NCI-H446 treated with DMSO at 0.1 percent for 48 hours (cell line): ENCODE results near the gene ADCK2.
A peak's percentile ranks its signal among the peaks of the same experiment; 100 is the strongest.
"Not testable (repeated sequence)": the region's sequence is repeated elsewhere in the genome, so short reads cannot be mapped to it uniquely, and the experiment has no call there.

ENCODE experiments used
- DNase-seq: peaks from one replicate; lab custom pipeline; 2025; lab: John Stamatoyannopoulos, UW

Gene ADCK2

GRCh38 chr7:140645166-140645900, 27.4 kb upstream of the ADCK2 start:
- no peak for DNase-seq

- DNase-seq, result peak; percentile 43
Observed at GRCh38 chr7:140646931-140647647, 25.7 kb upstream of the ADCK2 start.

GRCh38 chr7:140649556-140650205, 23.1 kb upstream of the ADCK2 start:
- no peak for DNase-seq

DNA sequence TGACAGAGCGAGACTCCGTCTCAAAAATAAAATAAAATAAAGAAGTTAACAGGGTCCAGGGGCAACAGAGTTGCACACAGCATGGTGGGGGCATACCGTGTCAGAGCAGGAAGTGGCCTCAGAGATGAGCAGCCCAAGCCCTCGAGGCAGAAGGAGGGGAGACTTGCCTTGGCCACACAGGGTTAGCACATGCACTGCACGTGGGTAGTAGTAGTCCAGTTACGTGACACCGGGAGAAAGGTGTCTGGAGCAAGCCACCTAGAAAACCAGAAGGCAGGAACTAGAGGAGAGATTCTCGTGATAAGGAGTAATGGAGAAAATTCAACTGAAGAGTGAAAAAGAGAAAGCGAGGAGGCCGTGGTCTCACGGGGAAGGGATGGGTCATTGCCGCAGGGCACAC, 22.4 kb upstream of the ADCK2 start:
- DNase-seq, result no peak

GRCh38 chr7:140653319-140654108, 19.2 kb upstream of the ADCK2 start:
- DNase-seq, result peak; percentile 60

DNA sequence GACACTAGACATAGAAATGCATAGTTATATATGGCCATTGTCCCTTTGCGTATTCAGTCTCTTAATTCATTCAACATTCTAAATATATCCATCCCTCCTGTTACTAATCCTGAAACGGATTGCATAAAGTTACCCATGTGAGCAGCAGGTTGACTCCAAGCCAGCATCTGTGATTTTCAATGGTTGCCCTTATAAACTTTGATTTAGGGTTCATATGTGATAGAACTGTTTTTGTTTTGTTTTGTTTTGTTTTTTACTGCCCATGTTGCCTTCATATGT, 18.7 kb upstream of the ADCK2 start:
- DNase-seq, result no peak

GRCh38 chr7:140654661-140655060, 18.1 kb upstream of the ADCK2 start:
- DNase-seq, result no peak

- DNase-seq, result no peak
Observed at GRCh38 chr7:140655511-140656408, 17.0 kb upstream of the ADCK2 start.

DNA sequence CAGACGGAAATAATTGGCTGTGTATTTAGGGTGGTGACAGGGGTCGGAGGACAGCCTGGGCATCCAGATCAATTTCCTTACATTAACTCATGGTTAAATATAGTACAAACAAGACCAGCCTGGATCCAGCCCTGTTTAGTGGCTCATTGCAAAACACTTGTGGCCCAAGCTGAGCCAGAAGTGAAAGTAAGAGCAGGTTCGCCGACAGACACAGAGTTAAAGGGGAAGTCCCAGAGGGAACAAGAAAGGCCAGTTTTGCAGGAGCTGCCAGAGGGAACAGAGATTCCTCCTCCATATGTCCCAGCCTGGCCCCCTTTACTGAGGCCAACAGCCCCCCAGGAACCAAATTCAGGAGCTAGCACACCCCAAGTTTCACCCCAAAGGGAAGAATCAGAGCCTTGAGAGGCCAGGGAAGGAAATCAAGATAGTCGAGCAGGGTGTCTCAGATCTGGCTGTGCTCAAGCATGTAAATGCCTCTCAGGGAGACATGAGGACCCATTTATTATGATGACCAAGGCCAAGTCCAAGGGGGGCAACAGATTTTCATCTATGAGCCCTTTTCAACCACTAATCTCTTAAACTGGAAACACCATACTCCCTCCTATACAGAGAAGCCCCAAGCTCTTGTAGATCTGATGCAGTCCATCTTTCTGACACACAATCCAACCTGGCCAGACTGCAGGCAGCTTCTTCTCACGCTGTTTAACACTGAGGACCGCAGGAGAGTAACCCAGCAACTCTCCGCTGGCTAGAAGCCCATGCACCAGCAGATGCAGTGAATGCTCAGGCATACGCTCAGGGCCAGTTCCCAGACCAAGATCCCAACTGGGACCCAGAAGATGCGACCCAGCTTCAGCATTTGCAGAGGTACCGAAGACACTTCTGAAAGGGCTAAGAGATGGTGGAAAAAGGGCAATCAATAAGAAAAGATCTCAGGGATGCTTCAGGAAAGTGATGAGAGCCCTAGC, 15.9 kb upstream of the ADCK2 start:
- no peak for DNase-seq

DNA sequence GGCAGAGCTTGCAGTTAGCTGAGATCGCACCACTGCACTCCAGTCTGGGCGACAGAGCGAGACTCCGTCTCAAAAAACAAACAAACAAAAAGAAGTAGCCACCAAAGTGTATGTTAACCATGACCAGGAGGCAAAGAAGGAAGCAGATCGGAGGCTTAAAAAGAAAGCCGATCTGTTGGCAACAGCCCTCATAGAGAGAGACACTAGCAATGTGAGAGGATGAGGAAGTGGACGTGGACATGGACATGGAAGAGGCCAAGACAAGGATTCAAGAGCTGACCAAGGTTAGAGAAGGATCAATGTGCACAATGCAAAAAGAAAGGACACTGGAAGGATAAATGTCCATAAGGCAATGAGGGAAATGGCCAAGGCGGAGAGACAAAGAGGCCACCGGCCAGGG, 14.9 kb upstream of the ADCK2 start:
- DNase-seq, result no peak

DNA sequence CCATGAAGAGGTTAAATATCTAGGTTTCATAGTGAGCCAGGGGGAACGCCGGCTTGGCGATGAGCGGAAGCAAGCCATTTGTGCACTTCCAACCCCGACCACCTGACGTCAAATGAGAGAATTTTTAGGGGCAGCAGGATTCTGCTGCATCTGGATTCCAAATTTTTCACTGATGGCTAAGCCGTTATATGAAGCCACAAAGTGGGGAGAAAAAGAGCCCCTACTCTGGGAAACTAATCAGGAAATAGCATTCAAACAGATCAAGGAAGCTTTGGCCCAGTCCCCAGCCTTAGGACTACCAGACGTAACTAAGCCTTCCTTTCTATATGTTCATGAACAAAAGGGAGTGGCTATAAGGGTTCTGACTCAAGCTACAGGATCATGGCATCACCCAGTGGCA, 12.9 kb upstream of the ADCK2 start:
- no peak for DNase-seq

DNA sequence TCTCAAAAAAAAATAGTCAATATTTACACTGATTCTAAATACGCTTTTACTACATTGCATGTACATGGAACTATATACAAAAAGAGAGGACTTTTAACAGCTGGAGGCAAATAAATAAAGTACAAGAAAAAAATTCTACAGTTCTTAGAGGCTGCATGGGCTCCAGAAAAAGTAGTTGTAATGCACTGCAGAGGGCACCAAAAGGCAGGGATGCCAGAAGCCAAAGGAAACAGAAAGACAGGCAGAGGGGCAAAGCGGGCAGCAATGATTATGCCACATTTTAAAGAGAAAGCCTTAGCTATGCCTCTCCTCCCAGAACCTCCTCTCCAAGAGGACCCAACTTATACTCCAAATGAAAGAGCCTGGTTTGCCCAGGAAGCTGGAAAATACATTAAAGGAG, 11.6 kb upstream of the ADCK2 start:
- DNase-seq, result no peak

DNA sequence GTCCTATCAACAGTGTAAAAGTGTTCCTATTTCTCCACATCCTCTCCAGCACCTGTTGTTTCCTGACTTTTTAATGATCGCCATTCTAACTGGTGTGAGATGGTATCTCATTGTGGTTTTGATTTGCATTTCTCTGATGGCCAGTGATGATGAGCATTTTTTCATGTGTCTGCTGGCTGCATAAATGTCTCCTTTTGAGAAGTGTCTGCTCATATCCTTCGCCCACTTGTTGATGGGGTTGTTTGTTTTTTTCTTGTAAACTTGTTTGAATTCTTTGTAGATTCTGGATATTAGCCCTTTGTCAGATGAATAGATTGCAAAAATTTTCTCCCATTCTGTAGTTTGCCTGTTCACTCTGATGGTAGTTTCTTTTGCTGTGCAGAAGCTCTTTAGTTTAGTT, 9.8 kb upstream of the ADCK2 start:
- not testable (repeated sequence) for DNase-seq

DNA sequence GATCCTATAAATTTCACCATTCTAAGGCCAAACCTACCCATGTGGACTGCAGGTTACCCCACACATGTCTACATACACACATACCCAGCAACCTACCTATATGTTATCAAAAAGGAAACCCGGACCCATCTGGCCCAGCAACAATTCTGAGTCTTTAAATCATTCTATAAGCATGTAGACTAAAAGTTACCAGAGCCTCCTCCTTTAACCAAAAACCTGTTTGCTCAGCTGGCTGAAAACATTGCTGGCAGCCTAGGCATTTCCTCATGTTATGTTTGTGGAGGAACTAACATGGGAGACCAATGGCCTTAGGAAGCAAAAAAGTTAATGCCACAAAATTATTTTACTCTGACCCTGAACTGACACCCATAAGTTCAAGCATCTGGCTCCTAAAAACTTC, 5.3 kb upstream of the ADCK2 start:
- no peak for DNase-seq

- DNase-seq, result no peak
Observed at GRCh38 chr7:140668641-140669040, 4.1 kb upstream of the ADCK2 start.

GRCh38 chr7:140669352-140669751, 3.4 kb upstream of the ADCK2 start:
- no peak for DNase-seq

DNA sequence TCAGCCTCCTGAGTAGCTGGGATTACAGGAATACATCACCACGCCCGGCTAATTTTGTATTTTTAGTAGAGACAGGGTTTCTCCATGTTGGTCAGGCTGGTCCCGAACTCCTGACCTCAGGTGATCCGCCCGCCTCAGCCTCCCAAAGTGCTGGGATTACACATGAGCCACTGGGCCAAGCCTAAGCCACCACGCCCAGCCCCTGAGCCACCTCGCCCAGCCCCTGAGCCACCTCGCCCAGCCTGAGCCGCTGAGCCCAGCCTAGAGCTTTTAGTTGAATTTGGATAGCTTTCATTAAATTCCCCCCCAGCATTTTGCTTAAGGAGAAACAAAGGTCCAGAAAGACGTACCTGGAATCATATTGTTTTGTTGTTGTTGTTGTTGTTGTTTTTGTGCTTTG, 2.9 kb upstream of the ADCK2 start:
- not testable (repeated sequence) for DNase-seq

GRCh38 chr7:140670343-140670935, 2.3 kb upstream of the ADCK2 start:
- DNase-seq, result no peak

GRCh38 chr7:140671966-140672365, 779 bp upstream of the ADCK2 start:
- no peak for DNase-seq
